Lung (tissue), 12 donors: ENCODE results near the gene TMEM106C. TPM values are rescaled to one million over a fixed set of nuclear protein-coding genes. Genes with fewer than 3 reads are reported as not detected.

ENCODE experiments used
- ATAC-seq: fragments of 200-7000 bp; cut with Tn5 transposase; one replicate; pipeline ENCODE4 v1.9.1; 2020; ENCODE audit warnings: moderate number of reproducible peaks; ENCODE audit not compliant: insufficient read depth, low FRiP score
- DNase-seq, 3 donors: peaks; one replicate each; pipeline ENCODE4 v3.0.0-alpha.2; 2013 to 2017
- H3K27ac ChIP-seq, 2 donors: one replicate each; pipeline ENCODE4 v1.5.1; 2013; ENCODE audit warnings: mild to moderate bottlenecking in 2 of 2, moderate library complexity in 2 of 2, control low read depth in 1 of 2, inconsistent platforms in 1 of 2, low read depth in 1 of 2, low read length in 1 of 2
- H3K27me3 ChIP-seq, 3 donors: one replicate each; pipeline ENCODE4 v1.5.1; 2013; ENCODE audit warnings: low read length in 2 of 3; ENCODE audit not compliant: control insufficient read depth in 3 of 3, insufficient read depth in 3 of 3
- H3K36me3 ChIP-seq, 4 donors: one replicate each; pipeline ENCODE4 v1.5.1; 2013; ENCODE audit warnings: low read length in 4 of 4, mild to moderate bottlenecking in 1 of 4, moderate library complexity in 1 of 4; ENCODE audit not compliant: control insufficient read depth in 4 of 4, insufficient read depth in 4 of 4
- H3K4me1 ChIP-seq, 5 donors: one replicate each; pipeline ENCODE4 v1.5.1; 2013; ENCODE audit warnings: low read length in 5 of 5, mild to moderate bottlenecking in 2 of 5, moderate library complexity in 1 of 5; ENCODE audit not compliant: control insufficient read depth in 5 of 5, insufficient read depth in 5 of 5
- H3K4me3 ChIP-seq: one replicate; pipeline ENCODE4 v1.5.1; 2013; ENCODE audit warnings: mild to moderate bottlenecking, control low read depth, moderate library complexity
- H3K9ac ChIP-seq, 2 donors: one replicate each; pipeline ENCODE4 v1.5.1; 2013; ENCODE audit warnings: low read length in 2 of 2, control low read depth in 1 of 2; ENCODE audit not compliant: insufficient read depth in 1 of 2
- H3K9me3 ChIP-seq, 4 donors: one replicate each; pipeline ENCODE4 v1.5.1; 2013; ENCODE audit warnings: low read length in 3 of 4, mild to moderate bottlenecking in 1 of 4, moderate library complexity in 1 of 4; ENCODE audit not compliant: control insufficient read depth in 4 of 4, insufficient read depth in 3 of 4
- CTCF ChIP-seq: IDR thresholded peaks from 2 replicates; pipeline ENCODE4 v1.5.1; 2012; ENCODE audit warnings: mild to moderate bottlenecking; ENCODE audit errors: control extremely low read depth, extremely low read depth
- WGBS, 2 donors: extraction: QIAGEN DNeasy Blood & Tissue Kit; methylation state at CpG; one replicate each; pipeline ENCODE4 v1.1.7; 2013; 5-methylcytosine and 5-hydroxymethylcytosine counted together
- polyA plus RNA-seq, 2 donors: library from polyadenylated mRNA; stranded (reverse); fragments of 200-250 nt; gene quantifications; one replicate each; pipeline ENCODE4 v1.2.1, GENCODE V29; 2013
- total RNA-seq, 2 donors: library from RNA; depleted of rRNA in 1 of 2; stranded (reverse); fragments of >200 nt in 1 of 2; gene quantifications; one replicate each; pipeline ENCODE4 v1.2.1, GENCODE V29; 2014 to 2021
- donor health status: control.
- donor health status: control.
- donor health status: Bipolar disorder and iron deficiency.
- donor health status: healthy.
- donor health status: DM: yes; HTN: yes; CAD: no.

TMEM106C gene
- total and polyA plus RNA-seq, 4 donors, result 29.3 to 53.0 (median 34.1) TPM

- H3K4me1 ChIP-seq, result peaks cover 0 to 15% (median 3%) of the 10 kb centered on the region in 5 donors
- H3K36me3 ChIP-seq, result no peaks in the 10 kb centered on the region
- TF ChIP-seq CTCF, result no peak
- H3K9me3 ChIP-seq, result no peaks in the 10 kb centered on the region
- no peak for ATAC-seq
- peak; percentile 69 to 75 (median 73) for DNase-seq
- peaks cover 0 to 3% (median 0%) of the 10 kb centered on the region in 3 donors for H3K27me3 ChIP-seq
- H3K9ac ChIP-seq, result no peak overlapping the region
- H3K4me3 ChIP-seq, result no peak overlapping the region
- no peak overlapping the region for H3K27ac ChIP-seq
- WGBS, 2 donors, result 75 to 83% methylated on average over 12 of the region's 12 CpGs
Measured at GRCh38 chr12:47947341-47947740, 16.1 kb upstream of the TMEM106C start.

GRCh38 chr12:47949441-47950341, 13.7 kb upstream of the TMEM106C start:
- H3K4me1 ChIP-seq, result peaks cover 0 to 23% (median 5%) of the 10 kb centered on the region in 5 donors
- peak; percentile 73 for TF ChIP-seq CTCF
- H3K36me3 ChIP-seq, result no peaks in the 10 kb centered on the region
- no peak overlapping the region for H3K27ac ChIP-seq
- peak; percentile 84 for ATAC-seq
- DNase-seq, result peak; percentile 70 to 78 (median 73)
- WGBS, 2 donors, result 57 to 65% methylated on average over 32 of the region's 32 CpGs
- no peak overlapping the region for H3K4me3 ChIP-seq
- no peaks in the 10 kb centered on the region for H3K9me3 ChIP-seq
- H3K27me3 ChIP-seq, result peaks cover 0 to 3% (median 0%) of the 10 kb centered on the region in 3 donors
- H3K9ac ChIP-seq, result no peak overlapping the region

- ATAC-seq (no peak), DNase-seq (no peak)
- Histone ChIP-seq H3K4me1 (peaks cover 0 to 36% (median 10%) of the 10 kb centered on the region in 5 donors), H3K9ac (no peak overlapping the region), H3K27ac (no peak overlapping the region), H3K27me3 (no peaks in the 10 kb centered on the region), H3K36me3 (no peaks in the 10 kb centered on the region), H3K9me3 (no peaks in the 10 kb centered on the region), H3K4me3 (no peak overlapping the region)
- TF ChIP-seq CTCF, result no peak
- 81 to 85% methylated on average over 8 of the region's 8 CpGs for WGBS, 2 donors
Measured at GRCh38 chr12:47950856-47951468, 12.4 kb upstream of the TMEM106C start.
